ENCODE results near the gene DDX52.

DNA sequence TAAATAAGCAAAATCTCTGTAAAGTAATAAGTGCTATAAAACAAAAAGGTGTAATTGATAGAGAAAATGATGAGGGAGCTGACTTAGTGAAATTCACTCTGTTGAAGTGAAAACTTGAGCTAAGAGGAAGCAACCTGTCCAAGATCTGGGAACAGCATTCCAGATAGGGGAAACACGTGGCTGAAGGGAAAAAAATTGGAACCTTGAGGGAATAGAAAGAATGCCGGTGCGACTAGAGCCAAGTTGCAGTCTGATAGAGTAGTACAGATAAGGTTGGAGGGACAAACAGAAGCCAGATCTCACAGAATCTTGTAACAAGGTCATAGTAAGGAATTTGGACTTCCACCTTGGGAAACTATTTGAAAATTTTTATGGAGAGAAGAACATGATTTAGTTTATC is 623 bp upstream of the DDX52 start:
- TF ChIP-seq HDGF (IDR thresholded peaks at IDR 0.05; ENCODE audit: borderline replicate concordance) (no peak), NFRKB (IDR thresholded peaks at IDR 0.05) (no peak), BHLHE40 (IDR thresholded peaks at IDR 0.05; ENCODE audit: borderline replicate concordance) (no peak), CTBP1 (IDR thresholded peaks at IDR 0.05; ENCODE audit: borderline replicate concordance) (no peak), FOXA1 (IDR thresholded peaks at IDR 0.05) (no peak), TARDBP (IDR thresholded peaks at IDR 0.05) (no peak)

Data from HEK293T (cell line).